BJ (cell line): Measurements from ENCODE around the gene MPV17L. TPM values are rescaled to one million over a fixed set of nuclear protein-coding genes. Genes with fewer than 3 reads are reported as not detected.
A peak's percentile ranks its signal among the peaks of the same experiment; 100 is the strongest.
"Not testable (repeated sequence)": the region's sequence is repeated elsewhere in the genome, so short reads cannot be mapped to it uniquely, and the experiment has no call there.

ENCODE experiments used
- CTCF ChIA-PET: fragments of 350-600 bp; formaldehyde crosslinking; extraction: SDS; loops from one replicate; lab custom pipeline; 2021; ENCODE audit warnings: antibody characterized with exemption, inconsistent platforms; lab: Yijun Ruan, JAX
- POLR2A ChIA-PET: fragments of 300-600 bp; sonication (Branson Sonifier 250); formaldehyde crosslinking; extraction: SDS; loops from one replicate; lab custom pipeline; 2021; ENCODE audit warnings: antibody characterized with exemption; lab: Charles Lee
- DNase-seq: peaks from one replicate; pipeline ENCODE4 v3.0.0-alpha.2; 2011; ENCODE audit warnings: low read depth
- H3K27me3 ChIP-seq: 2 replicates; pipeline ENCODE4 v1.6.0; 2011; ENCODE audit warnings: low read length; ENCODE audit not compliant: control insufficient read depth, insufficient read depth
- H3K36me3 ChIP-seq: 2 replicates; pipeline ENCODE4 v1.5.1; 2011; ENCODE audit warnings: low read length; ENCODE audit not compliant: control insufficient read depth, insufficient read depth
- H3K4me3 ChIP-seq: 2 replicates; pipeline ENCODE4 v1.5.1; 2011; ENCODE audit warnings: low read depth, mild to moderate bottlenecking, control low read depth, low read length
- polyA minus RNA-seq: library from RNA; depleted of rRNA, polyadenylated mRNA; stranded (reverse); fragments of >200 nt; gene quantifications from 2 replicates; pipeline ENCODE4 v1.2.3, GENCODE V29; 2011; rRNA and poly(A)+ RNA removed
- polyA plus RNA-seq: library from polyadenylated mRNA; depleted of rRNA; stranded (reverse); fragments of >200 nt; gene quantifications from 2 replicates; pipeline ENCODE4 v1.2.3, GENCODE V29; 2011; rRNA removed

The MPV17L gene
- 0.38 and 0.42 TPM in 2 replicates for polyA plus RNA-seq
- polyA minus RNA-seq = 0.57 and 0.85 TPM in 2 replicates

DNA sequence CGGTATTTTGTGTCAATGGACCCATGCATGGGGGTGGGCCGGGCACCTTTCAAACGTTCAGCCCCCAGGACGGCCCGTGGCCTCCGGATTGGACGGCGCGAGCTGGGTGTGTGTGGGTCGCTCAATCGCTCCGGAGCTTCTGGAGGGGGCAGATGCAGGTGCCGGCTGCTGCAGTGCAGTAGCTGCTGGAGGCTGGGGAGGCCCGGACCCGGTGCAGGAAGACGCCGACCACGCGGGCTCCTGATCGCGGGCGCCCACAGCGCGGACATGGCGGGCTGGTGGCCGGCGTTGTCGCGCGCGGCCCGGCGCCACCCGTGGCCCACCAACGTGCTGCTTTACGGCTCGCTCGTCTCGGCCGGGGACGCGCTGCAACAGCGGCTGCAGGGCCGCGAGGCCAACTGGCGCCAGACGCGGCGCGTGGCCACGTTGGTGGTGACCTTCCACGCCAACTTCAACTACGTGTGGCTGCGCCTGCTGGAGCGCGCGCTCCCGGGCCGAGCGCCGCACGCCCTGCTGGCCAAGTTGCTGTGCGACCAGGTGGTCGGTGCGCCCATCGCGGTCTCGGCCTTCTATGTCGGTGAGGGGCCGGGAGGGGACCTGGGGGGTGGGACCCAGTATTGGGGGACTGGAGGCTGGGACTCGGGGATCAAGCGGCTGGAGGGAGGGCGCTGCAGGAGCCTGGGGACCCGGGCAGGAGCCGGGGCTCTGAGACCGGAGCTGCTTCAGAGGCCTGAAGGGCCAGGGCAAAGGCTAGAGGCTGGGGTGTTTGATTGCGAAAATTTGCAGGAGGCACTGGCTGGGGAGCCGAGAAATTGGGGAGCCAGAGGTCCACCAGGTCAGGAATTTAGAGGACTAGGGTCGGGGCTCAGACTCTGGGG, at the start of gene MPV17L:
MPV17L (plus strand) TSS at position 124 of the 878 bp plus-strand sequence; CDS start at position 268, 144 bp downstream.
- POLR2A ChIA-PET, H3K36me3 ChIP-seq, H3K27me3 ChIP-seq, DNase-seq, CTCF ChIA-PET: not testable (repeated sequence)
- H3K4me3 ChIP-seq = peak within 1 kb of the TSS; percentile 35

DNA sequence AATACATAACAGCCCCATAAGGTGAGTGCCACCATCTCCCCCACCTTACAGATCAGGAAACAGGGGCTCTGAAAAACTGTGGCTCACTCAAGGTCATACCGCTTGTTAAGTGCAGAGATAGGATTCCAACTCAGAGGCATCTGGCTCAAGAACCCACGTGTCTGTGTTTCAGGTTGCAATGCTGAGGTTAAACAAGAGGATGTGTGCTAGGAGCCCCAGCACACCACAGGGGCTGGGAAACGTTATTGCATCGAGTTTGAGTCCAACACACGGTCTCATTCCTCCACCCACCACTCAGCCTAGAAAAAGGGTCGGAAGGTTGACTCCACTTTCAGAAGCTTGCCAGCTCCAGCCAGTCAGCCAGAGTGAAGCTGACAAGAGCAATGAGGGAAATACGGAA, 46.8 kb upstream of the MPV17L start:
- DNase-seq, H3K4me3 ChIP-seq, H3K36me3 ChIP-seq, CTCF ChIA-PET, H3K27me3 ChIP-seq, POLR2A ChIA-PET: not testable (repeated sequence)

GRCh38 chr16:15351251-15351650, 44.3 kb upstream of the MPV17L start:
- H3K27me3 ChIP-seq, H3K4me3 ChIP-seq, H3K36me3 ChIP-seq, POLR2A ChIA-PET, DNase-seq, CTCF ChIA-PET: not testable (repeated sequence)

- H3K36me3 ChIP-seq, H3K4me3 ChIP-seq, DNase-seq, POLR2A ChIA-PET, H3K27me3 ChIP-seq, CTCF ChIA-PET: not testable (repeated sequence)
Observed at GRCh38 chr16:15351745-15352144, 43.8 kb upstream of the MPV17L start.

DNA sequence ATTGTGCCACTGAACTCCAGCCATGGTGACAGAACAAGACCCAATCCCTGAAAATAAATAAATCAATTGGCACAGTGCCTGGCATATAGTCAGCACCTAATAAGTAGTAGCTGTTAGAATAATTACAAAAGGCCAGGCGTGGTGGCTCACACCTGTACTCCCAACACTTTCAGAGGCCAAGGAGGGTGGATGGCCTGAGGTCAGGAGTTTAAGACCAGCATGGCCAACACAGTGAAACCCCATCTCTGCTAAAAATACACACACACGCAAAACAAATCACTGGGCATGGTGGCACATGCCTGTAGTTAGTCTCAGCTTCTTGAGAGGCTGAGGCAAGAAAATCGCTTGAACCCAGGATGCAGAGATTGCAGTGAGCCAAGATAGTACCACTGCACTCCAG, 42.7 kb upstream of the MPV17L start:
- POLR2A ChIA-PET, CTCF ChIA-PET, H3K4me3 ChIP-seq, H3K36me3 ChIP-seq, H3K27me3 ChIP-seq, DNase-seq: not testable (repeated sequence)

- H3K4me3 ChIP-seq, H3K27me3 ChIP-seq, CTCF ChIA-PET, POLR2A ChIA-PET, DNase-seq, H3K36me3 ChIP-seq: not testable (repeated sequence)
Observed at GRCh38 chr16:15354846-15355245, 40.7 kb upstream of the MPV17L start.

GRCh38 chr16:15357495-15357894, 38.1 kb upstream of the MPV17L start:
- CTCF ChIA-PET, DNase-seq, POLR2A ChIA-PET, H3K4me3 ChIP-seq, H3K27me3 ChIP-seq, H3K36me3 ChIP-seq: not testable (repeated sequence)

GRCh38 chr16:15378194-15378593, 17.4 kb upstream of the MPV17L start, which contains the start of gene NPIPA5:
Gene NPIPA5, minus strand, starts transcription at chr16:15378294. Its CDS starts 0 bp downstream, at chr16:15378294.
- H3K4me3 ChIP-seq, POLR2A ChIA-PET, H3K27me3 ChIP-seq, DNase-seq, CTCF ChIA-PET, H3K36me3 ChIP-seq: not testable (repeated sequence)

DNA sequence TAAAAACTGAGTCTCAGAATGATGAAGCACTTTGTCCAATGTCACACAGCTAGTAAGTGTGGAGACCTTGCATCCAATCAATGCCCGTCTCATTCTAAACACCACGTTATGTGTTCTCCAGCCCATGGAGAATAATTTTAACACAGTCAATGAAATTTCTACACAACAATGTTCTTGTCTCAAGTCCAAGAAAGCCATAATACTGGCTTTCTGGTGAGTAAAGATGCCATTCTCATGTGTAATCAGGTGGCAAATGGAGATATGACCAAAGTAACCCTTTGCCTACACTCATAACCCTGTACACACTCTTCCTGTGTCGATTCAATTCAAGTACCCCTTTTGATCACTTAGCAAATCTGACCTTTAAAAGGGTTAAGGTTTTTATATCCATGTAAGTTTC, 12.7 kb upstream of the MPV17L start:
- H3K4me3 ChIP-seq, H3K27me3 ChIP-seq, DNase-seq, CTCF ChIA-PET, H3K36me3 ChIP-seq, POLR2A ChIA-PET: not testable (repeated sequence)

DNA sequence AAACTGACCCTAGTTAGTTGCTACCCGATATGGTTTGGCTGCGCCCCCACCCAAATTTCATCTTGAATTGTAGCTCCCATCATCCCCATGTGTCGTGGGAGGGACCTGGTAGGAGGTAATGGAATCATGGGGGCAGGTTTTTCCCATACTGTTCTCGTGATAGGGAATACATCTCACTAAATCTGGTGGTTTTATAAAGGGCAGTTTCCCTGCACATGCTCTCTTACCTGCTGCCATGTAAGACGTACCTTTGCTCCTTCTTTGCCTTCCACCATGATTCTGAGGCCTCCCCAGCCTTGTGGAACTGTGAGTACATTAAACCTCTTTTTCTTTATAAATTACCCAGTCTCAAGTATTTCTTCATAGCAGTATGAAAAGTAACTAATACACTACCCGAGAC, 7.5 kb upstream of the MPV17L start:
- H3K27me3 ChIP-seq, POLR2A ChIA-PET, CTCF ChIA-PET, H3K4me3 ChIP-seq, H3K36me3 ChIP-seq, DNase-seq: not testable (repeated sequence)

- CTCF ChIA-PET, H3K4me3 ChIP-seq, DNase-seq, H3K36me3 ChIP-seq, H3K27me3 ChIP-seq, POLR2A ChIA-PET: not testable (repeated sequence)
Observed at GRCh38 chr16:15389916-15390315, 5.6 kb upstream of the MPV17L start.

- H3K27me3 ChIP-seq, POLR2A ChIA-PET, CTCF ChIA-PET, DNase-seq, H3K36me3 ChIP-seq, H3K4me3 ChIP-seq: not testable (repeated sequence)
Observed at GRCh38 chr16:15393025-15393424, 2.5 kb upstream of the MPV17L start.

- H3K4me3 ChIP-seq, CTCF ChIA-PET: not testable (repeated sequence)
Observed at GRCh38 chr16:15396509-15396829, 915 bp downstream of the MPV17L start.

More at GRCh38 chr16:15396509-15396829, 915 bp downstream of the MPV17L start:
- H3K27me3 ChIP-seq, H3K36me3 ChIP-seq, POLR2A ChIA-PET, DNase-seq: not testable (repeated sequence)
